GM10266 (cell line): ENCODE measurements around the gene SLC38A1.

ENCODE experiments used
- DNase-seq: peaks from one replicate; pipeline ENCODE4 v3.0.0; 2012; ENCODE audit errors: extremely low spot score
- TF ChIP-seq, protein P1 (sequence below): IDR thresholded peaks from 2 replicates; pipeline ENCODE4 v1.5.1; 2012; ENCODE audit warnings: mild to moderate bottlenecking, low read depth; ENCODE audit not compliant: control insufficient read depth, insufficient read depth; ENCODE audit errors: missing control alignments

The SLC38A1 gene

DNA sequence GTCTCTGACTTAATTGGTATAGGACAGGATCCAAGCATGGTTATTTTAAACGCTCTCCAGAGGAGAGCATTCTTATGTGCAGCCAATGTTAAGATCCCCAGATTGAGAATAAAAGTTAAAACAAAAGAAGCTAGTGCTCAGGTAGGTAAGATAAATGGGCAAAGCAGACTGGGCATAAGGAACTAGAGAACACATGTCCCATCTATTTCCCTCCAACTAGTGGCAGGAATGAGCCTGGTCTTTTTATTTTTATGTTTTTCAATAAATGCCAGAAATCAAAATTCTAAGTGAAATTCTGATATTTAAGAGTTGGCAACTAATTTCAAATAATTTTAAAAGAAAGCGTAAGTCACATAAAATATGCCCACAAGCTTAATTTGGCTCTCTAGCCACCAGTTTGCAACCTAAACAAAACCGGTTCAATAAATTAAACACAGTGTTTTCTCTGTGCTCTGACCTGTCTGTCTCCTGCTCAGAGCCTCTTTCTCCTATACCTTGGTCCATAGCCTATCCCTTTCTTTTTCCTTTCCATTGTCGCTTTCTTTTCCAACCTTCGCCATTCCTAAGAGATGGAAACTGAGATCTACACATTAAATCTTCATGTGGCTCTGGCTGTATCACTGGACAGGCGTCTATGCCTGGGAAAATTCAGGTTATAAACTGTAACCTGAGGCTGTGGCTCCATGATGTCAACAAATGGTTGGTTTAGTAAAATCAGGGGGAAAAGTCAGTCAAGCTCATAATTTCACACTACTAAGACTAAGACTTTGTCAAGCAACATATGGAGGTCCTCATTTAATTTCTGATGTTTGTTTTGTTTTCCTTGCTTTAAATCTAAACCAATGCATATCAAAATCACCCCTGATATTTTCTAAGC lies 5.5 kb downstream of the SLC38A1 start:
- TF ChIP-seq, protein P1, sequence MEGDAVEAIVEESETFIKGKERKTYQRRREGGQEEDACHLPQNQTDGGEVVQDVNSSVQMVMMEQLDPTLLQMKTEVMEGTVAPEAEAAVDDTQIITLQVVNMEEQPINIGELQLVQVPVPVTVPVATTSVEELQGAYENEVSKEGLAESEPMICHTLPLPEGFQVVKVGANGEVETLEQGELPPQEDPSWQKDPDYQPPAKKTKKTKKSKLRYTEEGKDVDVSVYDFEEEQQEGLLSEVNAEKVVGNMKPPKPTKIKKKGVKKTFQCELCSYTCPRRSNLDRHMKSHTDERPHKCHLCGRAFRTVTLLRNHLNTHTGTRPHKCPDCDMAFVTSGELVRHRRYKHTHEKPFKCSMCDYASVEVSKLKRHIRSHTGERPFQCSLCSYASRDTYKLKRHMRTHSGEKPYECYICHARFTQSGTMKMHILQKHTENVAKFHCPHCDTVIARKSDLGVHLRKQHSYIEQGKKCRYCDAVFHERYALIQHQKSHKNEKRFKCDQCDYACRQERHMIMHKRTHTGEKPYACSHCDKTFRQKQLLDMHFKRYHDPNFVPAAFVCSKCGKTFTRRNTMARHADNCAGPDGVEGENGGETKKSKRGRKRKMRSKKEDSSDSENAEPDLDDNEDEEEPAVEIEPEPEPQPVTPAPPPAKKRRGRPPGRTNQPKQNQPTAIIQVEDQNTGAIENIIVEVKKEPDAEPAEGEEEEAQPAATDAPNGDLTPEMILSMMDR: no peak
- no peak for DNase-seq

DNA sequence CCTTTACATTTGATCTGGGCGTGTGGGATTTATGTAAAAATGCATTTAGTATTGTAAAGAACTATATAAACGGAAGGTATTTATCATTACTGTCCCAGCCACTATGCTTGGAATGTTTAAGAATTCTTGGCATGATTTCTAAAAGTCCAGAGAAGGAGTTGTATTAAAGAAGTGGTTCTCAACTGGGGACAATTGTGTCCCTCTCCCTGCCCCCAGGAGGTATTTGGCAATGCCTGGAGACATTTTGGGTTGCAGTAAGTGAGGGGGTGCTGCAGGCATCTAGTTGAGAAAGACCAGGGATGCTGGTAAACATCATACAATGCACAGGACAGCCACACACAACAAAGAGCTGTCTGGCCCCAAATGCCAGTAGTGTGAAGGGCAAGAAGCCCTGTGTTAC lies 7.2 kb downstream of the SLC38A1 start:
- TF ChIP-seq, protein P1: no peak
- DNase-seq: no peak

DNA sequence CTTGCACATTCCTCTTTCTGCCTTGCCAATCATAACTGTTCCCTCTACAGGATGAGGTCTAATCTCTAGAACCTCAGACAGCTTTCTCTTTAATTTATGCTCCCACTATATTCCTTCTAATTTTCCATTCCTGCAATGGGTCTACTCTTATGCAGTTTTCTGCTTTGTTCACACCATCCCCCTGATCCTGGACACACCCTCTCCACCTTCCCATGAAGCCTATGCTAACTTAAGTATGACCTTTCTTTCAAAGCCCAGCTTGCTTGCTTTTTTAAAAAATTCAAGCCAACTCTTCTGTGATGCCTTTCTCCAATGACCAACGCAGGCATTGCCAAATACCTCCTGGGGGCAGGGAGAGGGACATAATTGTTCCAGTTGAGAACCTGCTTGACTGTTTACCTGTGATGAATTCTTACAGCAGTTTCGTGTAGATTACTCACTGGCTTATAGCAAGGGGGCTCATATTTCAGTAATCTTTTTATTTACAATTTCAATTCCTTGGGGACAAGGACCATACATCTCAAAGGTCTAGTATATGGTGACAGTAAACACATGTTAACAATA lies 7.8 kb downstream of the SLC38A1 start:
- TF ChIP-seq, protein P1: no peak
- no peak for DNase-seq

DNA sequence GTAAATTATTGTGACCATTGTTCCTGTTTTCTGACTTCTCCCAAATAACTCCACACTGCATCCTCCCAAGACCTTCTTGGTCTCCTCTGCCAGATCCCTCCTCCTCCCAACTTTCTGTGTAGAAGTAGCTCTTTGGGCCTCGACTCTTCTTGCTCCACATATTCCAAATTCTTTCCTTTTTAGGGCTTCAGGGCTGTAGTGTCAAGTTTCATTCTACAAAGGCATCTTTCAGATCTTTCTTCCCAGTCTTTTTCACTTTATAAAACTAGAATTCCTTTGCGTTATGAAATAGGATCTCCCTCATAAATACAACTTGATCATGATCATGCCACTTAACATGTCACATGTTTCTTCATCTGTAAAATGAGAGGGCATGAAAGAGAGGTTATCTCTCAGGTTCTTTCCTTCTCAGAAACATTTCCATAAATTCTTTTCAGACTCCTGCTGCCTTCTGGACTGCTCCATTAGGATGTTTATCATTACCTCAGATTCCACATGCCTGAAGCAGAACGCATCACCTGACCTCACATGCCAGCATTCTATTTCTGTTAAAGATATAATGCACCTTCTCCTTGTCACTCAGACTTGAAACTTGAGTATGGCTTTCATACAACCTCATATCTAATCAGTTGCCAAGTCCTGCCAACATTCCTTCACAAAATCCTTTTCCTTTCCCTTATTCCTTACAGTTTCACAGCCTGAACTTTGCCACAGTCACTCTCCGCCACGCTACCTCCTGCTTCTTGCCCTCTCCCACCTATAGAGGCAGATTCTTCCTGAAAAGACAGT lies 8.5 kb downstream of the SLC38A1 start:
- DNase-seq: no peak
- TF ChIP-seq, protein P1: no peak

DNA sequence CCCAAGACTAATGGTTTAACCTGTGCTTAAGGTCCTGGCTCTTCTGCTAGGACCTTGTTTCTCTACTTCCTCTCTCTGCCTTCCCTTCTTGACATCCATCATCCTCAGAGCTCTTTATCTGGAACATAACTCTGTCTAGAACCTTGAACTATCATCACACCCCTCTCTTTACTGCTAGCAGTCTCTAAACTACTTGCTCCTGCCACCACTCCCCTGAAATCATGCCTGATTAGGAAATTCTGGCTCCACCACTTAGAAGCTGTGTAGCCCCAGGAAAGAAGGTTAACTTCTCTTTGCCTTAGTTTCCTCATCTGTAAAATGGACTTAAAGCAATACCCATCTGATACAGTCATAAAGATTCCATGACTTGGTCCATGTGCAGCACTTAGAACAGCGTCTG lies 9.1 kb downstream of the SLC38A1 start:
- DNase-seq: no peak

DNA sequence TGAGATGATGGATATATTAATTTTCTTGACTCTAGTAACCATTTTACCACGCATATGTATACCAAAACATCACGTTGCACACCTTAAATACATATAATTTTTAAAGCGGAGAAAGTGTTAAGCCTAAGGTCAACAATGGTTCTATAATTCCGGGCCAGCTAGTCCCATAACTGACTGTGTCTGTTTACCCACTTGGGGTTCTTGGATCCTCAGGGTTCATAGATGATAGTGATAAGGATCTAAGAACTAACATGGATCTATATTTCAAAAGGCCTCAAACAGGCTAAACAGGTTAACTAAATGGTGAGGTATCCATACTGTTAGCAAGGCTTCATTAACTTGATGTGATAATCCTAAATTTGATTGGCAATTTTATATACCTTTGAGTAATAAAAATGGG lies 9.8 kb downstream of the SLC38A1 start:
- DNase-seq: no peak
- TF ChIP-seq, protein P1: no peak

More for the DNA sequence above, 9.1 kb downstream of the SLC38A1 start:
- TF ChIP-seq, protein P1: no peak
